NT2/D1 (cell line): ENCODE results near the gene EPS8L1.

ENCODE experiments used
- DNase-seq: peaks from one replicate; pipeline ENCODE4 v3.0.0-alpha.2; 2011; ENCODE audit warnings: low read depth, low spot score
- H3K27me3 ChIP-seq: 2 replicates; pipeline ENCODE4 v1.6.0; 2011; ENCODE audit warnings: mild to moderate bottlenecking; ENCODE audit not compliant: insufficient read length, insufficient read depth
- H3K36me3 ChIP-seq: 2 replicates; pipeline ENCODE4 v1.6.1; 2011; ENCODE audit warnings: mild to moderate bottlenecking, low read length, mixed read lengths; ENCODE audit not compliant: insufficient read depth, insufficient read length
- H3K4me1 ChIP-seq: 2 replicates; pipeline ENCODE4 v1.5.1; 2011; ENCODE audit not compliant: insufficient read depth, insufficient read length
- H3K4me3 ChIP-seq: 2 replicates; pipeline ENCODE4 v1.5.1; 2011; ENCODE audit warnings: low read depth; ENCODE audit not compliant: insufficient read length
- H3K9ac ChIP-seq: 2 replicates; pipeline ENCODE4 v1.6.0; 2011; ENCODE audit warnings: low read depth; ENCODE audit not compliant: insufficient read length
- H3K9me3 ChIP-seq: 2 replicates; pipeline ENCODE4 v1.5.1; 2011; ENCODE audit warnings: mild to moderate bottlenecking, low read length; ENCODE audit not compliant: insufficient read depth
- SUZ12 ChIP-seq: IDR thresholded peaks from 2 replicates; pipeline ENCODE4 v1.6.1; 2011; ENCODE audit not compliant: insufficient read length, insufficient read depth; ENCODE audit errors: extremely low read depth
- YY1 ChIP-seq: IDR thresholded peaks from 2 replicates; pipeline ENCODE4 v1.6.1; 2011; ENCODE audit not compliant: insufficient read length, insufficient read depth
- ZNF274 ChIP-seq: IDR thresholded peaks from 2 replicates; pipeline ENCODE4 v1.6.1; 2011; ENCODE audit warnings: mild to moderate bottlenecking, low read depth, low read length

The EPS8L1 gene

GRCh38 chr19:55078996-55079395, 3.3 kb downstream of the EPS8L1 start:
- Histone ChIP-seq H3K9ac (no peak overlapping the region), H3K9me3 (no peaks in the 10 kb centered on the region), H3K27me3 (peaks cover 35% of the 10 kb centered on the region), H3K36me3 (no peaks in the 10 kb centered on the region), H3K4me3 (no peak overlapping the region), H3K4me1 (no peaks in the 10 kb centered on the region)
- DNase-seq = no peak
- TF ChIP-seq YY1 (no peak), ZNF274 (no peak)

DNA sequence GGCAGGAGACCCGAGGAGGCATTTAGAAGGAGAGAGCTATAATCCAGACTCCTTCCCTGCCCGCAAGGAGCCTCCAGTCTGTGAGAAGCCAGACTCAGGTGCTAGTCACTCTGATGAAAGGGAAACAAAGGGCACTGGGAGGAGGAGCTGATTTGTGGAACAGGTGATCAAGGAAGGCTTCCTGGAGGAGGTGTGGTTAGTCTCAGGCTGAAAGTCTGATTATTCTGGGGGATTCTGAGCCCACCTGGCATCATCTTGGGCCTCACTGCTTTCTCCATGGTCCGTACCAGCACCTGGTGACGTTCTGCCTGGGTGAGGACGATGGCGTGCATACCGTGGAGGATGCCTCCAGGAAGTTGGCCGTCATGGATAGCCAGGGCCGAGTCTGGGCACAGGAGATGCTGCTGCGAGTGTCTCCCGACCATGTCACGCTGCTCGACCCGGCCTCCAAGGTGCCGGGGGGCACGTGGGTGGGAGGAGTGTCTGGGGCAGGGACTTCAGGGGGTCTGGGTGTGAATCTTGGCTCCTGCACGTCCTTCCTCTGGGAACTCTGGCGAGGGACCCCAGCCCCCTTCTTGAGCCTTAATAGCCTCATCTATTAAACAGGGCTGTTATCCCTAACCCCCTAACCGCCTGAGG, 3.9 kb downstream of the EPS8L1 start:
- Histone ChIP-seq H3K27me3 (peaks cover 36% of the 10 kb centered on the region), H3K4me3 (no peak overlapping the region), H3K4me1 (peaks cover 2% of the 10 kb centered on the region), H3K36me3 (no peaks in the 10 kb centered on the region), H3K9ac (no peak overlapping the region), H3K9me3 (no peaks in the 10 kb centered on the region)
- TF ChIP-seq ZNF274 (no peak), YY1 (no peak), SUZ12 (no peak)
- no peak for DNase-seq

- TF ChIP-seq SUZ12 (no peak), YY1 (no peak), ZNF274 (no peak)
- H3K9me3 ChIP-seq = no peaks in the 10 kb centered on the region
- peak overlapping the region; percentile 68 for H3K4me3 ChIP-seq
- H3K4me1 ChIP-seq = peaks cover 3% of the 10 kb centered on the region
- peaks cover 38% of the 10 kb centered on the region for H3K27me3 ChIP-seq
- no peak for DNase-seq
- H3K36me3 ChIP-seq = no peaks in the 10 kb centered on the region
- peak overlapping the region; percentile 79 for H3K9ac ChIP-seq
Observed at GRCh38 chr19:55080121-55080967, 4.7 kb downstream of the EPS8L1 start.

GRCh38 chr19:55080968-55081769, 5.5 kb downstream of the EPS8L1 start:
- DNase-seq = no peak
- Histone ChIP-seq H3K27me3 (peaks cover 45% of the 10 kb centered on the region), H3K9me3 (no peaks in the 10 kb centered on the region), H3K4me1 (peaks cover 7% of the 10 kb centered on the region), H3K9ac (peak overlapping the region; percentile 79), H3K36me3 (no peaks in the 10 kb centered on the region), H3K4me3 (peak overlapping the region; percentile 68)
- TF ChIP-seq ZNF274 (no peak), SUZ12 (no peak), YY1 (no peak)

GRCh38 chr19:55081770-55082019, 6.0 kb downstream of the EPS8L1 start:
- Histone ChIP-seq H3K36me3 (no peaks in the 10 kb centered on the region), H3K4me1 (peaks cover 7% of the 10 kb centered on the region), H3K4me3 (peak overlapping the region; percentile 50), H3K27me3 (peaks cover 42% of the 10 kb centered on the region), H3K9me3 (no peaks in the 10 kb centered on the region), H3K9ac (peak overlapping the region; percentile 57)
- DNase-seq = no peak
- TF ChIP-seq ZNF274 = no peak
- no peak for TF ChIP-seq SUZ12
- TF ChIP-seq YY1 = no peak

- H3K9ac ChIP-seq = peak overlapping the region; percentile 57
- no peaks in the 10 kb centered on the region for H3K36me3 ChIP-seq
- H3K4me3 ChIP-seq = peak overlapping the region; percentile 50
- peaks cover 7% of the 10 kb centered on the region for H3K4me1 ChIP-seq
- no peaks in the 10 kb centered on the region for H3K9me3 ChIP-seq
- peaks cover 37% of the 10 kb centered on the region for H3K27me3 ChIP-seq
- DNase-seq = no peak
- no peak for TF ChIP-seq YY1
- TF ChIP-seq ZNF274 = no peak
- no peak for TF ChIP-seq SUZ12
Observed at GRCh38 chr19:55082020-55082851, 6.6 kb downstream of the EPS8L1 start.
